Stimulated activated naive CD8-positive, alpha-beta T cell treated with anti-CD3 and anti-CD28 coated beads, Interleukin-15, Interleukin-2, amounts not matched to agents 100 U/mL and 50 U/mL, for 24 hours (primary cell): ENCODE data around the gene KLHL29.

Experiments
- ATAC-seq: fragments of 150-1000 bp; cut with Tn5 transposase; one replicate; pipeline ENCODE4 v1.10.0; 2021
- DNase-seq: peaks from one replicate; pipeline ENCODE4 v3.0.0; 2021

The KLHL29 gene

GRCh38 chr2:23571527-23572282, 186.7 kb downstream of the KLHL29 start:
- DNase-seq (no peak), ATAC-seq (no peak)

- ATAC-seq = no peak
These were observed 190.1 kb downstream of the KLHL29 start for GRCh38 chr2:23574919-23575654.

GRCh38 chr2:23578964-23579671, 194.1 kb downstream of the KLHL29 start:
- no peak for ATAC-seq
- no peak for DNase-seq

More at GRCh38 chr2:23574919-23575654, 190.1 kb downstream of the KLHL29 start:
- DNase-seq = no peak

GRCh38 chr2:23579674-23580073, 194.7 kb downstream of the KLHL29 start:
- ATAC-seq = no peak

GRCh38 chr2:23583467-23583866, 198.5 kb downstream of the KLHL29 start:
- ATAC-seq (no peak), DNase-seq (no peak)

More at GRCh38 chr2:23579674-23580073, 194.7 kb downstream of the KLHL29 start:
- no peak for DNase-seq

GRCh38 chr2:23584054-23584745, 199.2 kb downstream of the KLHL29 start:
- no peak for ATAC-seq

GRCh38 chr2:23585273-23586170, 200.5 kb downstream of the KLHL29 start:
- DNase-seq (no peak), ATAC-seq (no peak)

More at GRCh38 chr2:23584054-23584745, 199.2 kb downstream of the KLHL29 start:
- DNase-seq = no peak

GRCh38 chr2:23586741-23587306, 201.8 kb downstream of the KLHL29 start:
- no peak for DNase-seq
- no peak for ATAC-seq

- no peak for ATAC-seq
These were observed 202.4 kb downstream of the KLHL29 start for GRCh38 chr2:23587341-23587880.

GRCh38 chr2:23588106-23588505, 203.1 kb downstream of the KLHL29 start:
- ATAC-seq (no peak), DNase-seq (no peak)

More at GRCh38 chr2:23587341-23587880, 202.4 kb downstream of the KLHL29 start:
- no peak for DNase-seq

GRCh38 chr2:23588508-23589201, 203.7 kb downstream of the KLHL29 start:
- no peak for DNase-seq
- ATAC-seq = no peak

- ATAC-seq = no peak
- no peak for DNase-seq
These were observed 204.3 kb downstream of the KLHL29 start for GRCh38 chr2:23589220-23589647.

GRCh38 chr2:23589739-23590138, 204.8 kb downstream of the KLHL29 start:
- no peak for ATAC-seq
- no peak for DNase-seq

- ATAC-seq (no peak), DNase-seq (no peak)
These were observed 205.4 kb downstream of the KLHL29 start for GRCh38 chr2:23590241-23590869.

- no peak for ATAC-seq
These were observed 206.1 kb downstream of the KLHL29 start for GRCh38 chr2:23591111-23591510.

GRCh38 chr2:23592061-23592685, 207.2 kb downstream of the KLHL29 start:
- DNase-seq = no peak
- no peak for ATAC-seq

More at GRCh38 chr2:23591111-23591510, 206.1 kb downstream of the KLHL29 start:
- DNase-seq = no peak

GRCh38 chr2:23592898-23593751, 208.1 kb downstream of the KLHL29 start:
- no peak for DNase-seq
- ATAC-seq = no peak
